Stimulated activated CD4-positive, alpha-beta T cell treated with anti-CD3 and anti-CD28 coated beads, Interleukin-15, amount 100 ng/mL, for 1 hour (primary cell): ENCODE data around the gene AVP.

ENCODE experiments used
- DNase-seq, 2 donors: peaks; one replicate each; pipeline ENCODE4 v3.0.0-alpha.2; 2020; ENCODE audit warnings: low read depth in 1 of 2, low spot score in 1 of 2

The AVP gene

DNA sequence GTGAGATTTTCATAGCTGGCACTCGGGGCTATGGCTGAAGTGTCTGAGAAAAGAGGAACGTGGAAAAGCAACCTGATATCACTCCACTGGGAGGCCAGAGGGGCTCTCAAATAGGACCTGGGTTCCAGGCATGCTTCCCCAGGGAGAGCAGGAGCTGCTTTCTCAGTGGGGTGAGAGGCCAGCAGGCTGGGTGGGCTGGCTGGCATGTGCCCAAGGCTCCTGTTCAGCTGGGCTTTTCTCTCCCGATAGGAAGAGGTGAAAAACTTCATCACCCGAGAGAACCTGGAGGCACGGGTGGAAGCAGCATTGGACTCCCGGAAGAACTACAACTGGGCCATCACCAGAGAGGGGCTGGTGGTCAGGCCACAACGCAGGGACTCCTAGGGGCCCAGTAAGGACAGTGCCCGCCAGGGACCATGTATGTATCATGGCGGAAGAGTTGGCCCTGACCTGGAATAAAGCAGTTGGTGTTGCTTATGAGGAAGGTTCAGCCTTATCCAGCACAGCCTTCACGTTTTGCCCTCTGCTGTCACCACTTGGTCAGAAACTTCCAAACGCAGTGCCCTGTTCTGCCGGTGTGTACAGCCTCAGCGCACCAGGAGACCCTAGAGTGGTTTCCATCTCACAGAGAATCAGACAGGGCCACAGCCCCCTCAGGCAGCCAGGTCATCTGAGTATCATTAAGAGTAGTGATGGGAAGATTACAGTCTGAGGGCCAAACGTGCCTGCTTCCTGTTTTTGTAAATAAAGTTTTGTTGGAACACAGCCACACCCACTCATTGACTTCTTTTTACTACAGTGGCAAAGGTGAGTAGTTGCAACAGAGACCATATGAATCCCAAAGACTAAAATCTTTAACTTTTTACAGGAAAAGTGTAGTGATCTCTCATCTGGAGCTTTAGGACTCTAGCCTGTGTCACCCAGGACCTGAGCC, 36.8 kb downstream of the AVP start:
- DNase-seq: no peak

DNA sequence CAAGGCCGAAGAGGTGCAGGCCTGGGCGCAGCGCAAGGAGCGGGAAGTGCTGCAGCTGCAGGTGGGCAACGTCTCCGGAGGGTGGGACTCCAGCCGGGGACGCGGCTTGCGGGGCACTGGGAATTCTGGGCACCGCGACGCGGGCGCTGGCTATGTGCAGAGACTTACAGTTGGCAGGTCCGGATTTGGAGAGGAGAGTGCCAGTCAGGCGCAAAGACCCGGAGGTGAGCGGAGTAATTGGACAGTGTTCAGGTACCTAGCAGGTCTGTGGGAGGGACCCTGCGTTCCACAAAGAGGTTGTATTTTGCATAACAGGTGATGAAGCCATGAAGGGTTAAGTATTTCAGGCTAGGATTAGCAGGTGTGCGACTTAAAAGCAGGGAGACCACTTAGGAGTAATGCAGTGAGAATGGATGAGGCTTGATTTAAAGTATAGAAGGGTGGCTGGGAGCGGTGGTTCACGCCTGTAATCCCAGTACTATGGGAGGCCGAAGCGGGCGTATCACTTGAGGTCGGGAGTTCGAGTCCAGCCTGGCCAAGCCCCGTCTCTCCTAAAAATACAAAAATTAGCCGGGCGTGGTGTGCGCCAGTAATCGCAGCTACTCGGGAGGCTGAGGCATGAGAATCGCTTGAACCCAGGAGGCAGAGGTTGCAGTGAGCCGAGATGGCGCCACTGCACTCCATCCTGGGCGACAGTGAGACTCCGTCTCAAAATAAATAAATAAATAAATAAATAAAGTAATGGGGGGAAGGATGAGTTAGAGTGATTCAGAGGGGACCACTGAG, 37.7 kb downstream of the AVP start:
- DNase-seq: no peak

DNA sequence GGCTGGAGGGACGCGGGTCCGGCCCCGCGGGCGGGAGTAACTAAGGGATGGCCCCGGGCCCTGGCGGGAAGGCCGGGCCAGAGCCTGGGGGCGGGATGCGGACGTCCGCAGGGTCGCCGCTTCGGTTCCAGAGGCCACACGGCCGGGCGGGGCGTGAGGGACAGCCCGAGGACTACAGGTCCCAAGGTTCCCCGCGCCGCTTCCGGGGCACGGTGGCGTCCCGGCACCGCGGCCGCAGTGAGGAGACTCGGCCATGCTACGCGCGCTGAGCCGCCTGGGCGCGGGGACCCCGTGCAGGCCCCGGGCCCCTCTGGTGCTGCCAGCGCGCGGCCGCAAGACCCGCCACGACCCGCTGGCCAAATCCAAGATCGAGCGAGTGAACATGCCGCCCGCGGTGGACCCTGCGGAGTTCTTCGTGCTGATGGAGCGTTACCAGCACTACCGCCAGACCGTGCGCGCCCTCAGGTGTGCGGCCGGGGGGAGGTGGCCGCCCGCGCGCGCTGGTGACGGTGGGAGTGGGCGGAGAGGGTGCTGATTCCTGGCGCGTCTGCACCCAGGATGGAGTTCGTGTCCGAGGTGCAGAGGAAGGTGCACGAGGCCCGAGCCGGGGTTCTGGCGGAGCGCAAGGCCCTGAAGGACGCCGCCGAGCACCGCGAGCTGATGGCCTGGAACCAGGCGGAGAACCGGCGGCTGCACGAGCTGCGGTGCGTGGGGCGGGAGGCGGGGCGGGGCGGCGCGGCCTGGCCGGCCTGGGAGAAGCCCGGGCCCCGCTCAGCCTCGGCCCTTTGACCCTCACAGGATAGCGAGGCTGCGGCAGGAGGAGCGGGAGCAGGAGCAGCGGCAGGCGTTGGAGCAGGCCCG, 38.5 kb downstream of the AVP start, which contains the start of gene MRPS26:
MRPS26 (plus strand) TSS at position 237 of the 861 bp plus-strand sequence; CDS start at position 254, 17 bp downstream.
- peak; percentile 56 to 74 for DNase-seq

- no peak for DNase-seq
These were observed 39.3 kb downstream of the AVP start for GRCh38 chr20:3045042-3045815.

DNA sequence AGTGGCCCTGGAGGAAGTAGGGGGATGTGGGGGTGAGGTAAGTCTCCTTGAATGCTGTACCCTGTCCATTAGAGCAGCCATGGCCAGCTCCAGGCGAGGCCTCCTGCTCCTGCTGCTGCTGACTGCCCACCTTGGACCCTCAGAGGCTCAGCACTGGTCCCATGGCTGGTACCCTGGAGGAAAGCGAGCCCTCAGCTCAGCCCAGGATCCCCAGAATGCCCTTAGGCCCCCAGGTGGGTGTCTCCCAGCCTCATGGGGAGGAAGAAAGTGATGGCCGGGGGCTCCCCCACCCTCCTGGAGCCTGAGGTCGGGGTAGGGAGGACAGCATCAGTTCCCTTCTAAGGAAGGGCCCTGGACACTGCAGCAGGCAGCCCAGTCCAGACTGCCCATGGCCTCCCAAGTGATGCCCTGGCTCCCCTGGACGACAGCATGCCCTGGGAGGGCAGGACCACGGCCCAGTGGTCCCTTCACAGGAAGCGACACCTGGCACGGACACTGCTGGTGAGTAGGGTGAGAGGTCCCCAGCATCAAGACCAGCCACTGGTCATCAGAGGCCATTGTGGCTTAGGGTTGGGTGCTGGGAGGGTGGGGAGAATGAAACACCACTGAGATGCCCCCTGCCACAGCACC, 40.1 kb downstream of the AVP start:
- no peak for DNase-seq

- no peak for DNase-seq
These were observed 41.2 kb downstream of the AVP start, which contains the start of gene GNRH2 for GRCh38 chr20:3043322-3043721. Gene GNRH2, plus strand, starts transcription at chr20:3043622. Its CDS starts 793 bp downstream, at chr20:3044415.

- no peak for DNase-seq
These were observed 41.9 kb downstream of the AVP start for GRCh38 chr20:3042625-3043024.

DNA sequence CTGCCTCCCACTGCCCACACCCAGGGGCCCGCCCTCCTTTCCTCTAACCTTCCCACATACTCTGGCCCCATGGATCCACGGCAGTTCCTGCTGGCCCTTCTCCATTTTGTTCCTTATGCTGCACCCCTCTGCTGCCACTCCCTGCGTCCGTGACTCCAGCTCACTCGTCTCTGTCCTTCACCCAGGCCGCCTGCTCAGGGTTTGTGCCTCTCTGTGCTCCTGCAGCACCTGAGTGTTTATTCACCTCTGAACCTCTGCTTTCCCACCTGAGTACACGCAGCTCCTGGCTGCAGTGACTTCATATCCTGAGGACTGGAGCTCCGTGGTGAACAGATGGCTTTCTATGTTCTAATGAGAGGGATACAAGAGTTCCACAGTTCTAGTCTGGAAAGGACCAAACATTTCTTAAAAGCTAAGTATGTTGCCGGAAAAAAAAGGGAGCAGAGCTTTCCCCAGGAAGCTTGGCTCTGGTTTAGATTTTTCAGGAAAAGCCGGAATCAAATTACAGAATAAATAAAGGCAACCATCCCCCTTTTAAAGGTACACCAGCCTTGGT, 42.6 kb downstream of the AVP start:
- DNase-seq: no peak

DNA sequence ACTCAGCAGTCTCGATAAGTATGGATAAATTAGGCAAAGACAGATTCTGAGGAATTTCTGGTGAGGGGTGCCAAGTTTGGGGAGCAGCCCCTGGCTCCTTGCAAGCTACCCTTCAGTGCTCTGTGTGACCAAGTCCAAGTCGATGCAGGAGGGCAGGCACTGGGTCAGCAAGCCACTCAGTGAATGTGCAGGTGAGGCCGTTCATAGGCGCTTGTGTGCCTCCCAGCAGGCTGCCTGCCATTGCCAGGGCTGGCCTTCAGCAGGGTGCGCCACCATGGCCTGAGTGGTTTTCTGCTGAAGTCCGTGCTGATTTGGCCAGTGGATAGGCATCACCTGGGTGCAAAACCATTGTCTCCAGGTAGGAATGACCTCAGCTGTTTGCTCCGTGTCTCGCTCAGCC, 44.4 kb downstream of the AVP start:
- no peak for DNase-seq

DNA sequence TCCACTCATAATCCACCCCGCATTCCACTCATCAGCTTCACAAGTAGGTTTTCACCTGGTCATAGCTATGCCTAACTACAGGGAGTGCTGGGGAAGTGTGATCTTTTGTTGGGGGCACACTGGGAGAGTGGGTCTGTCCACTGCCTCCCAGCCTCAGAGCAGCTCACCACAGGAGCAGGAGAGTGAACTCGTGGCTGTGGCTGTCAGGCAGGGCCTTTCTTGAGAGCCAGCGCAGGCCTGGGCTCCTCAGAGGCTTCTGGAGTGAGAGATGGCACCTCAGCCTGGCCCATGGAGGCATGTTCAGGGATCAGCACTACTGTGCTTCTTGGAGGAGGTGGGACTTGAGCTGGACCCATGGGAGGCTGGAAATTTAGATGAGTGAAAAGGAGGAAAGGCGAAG, 45.1 kb downstream of the AVP start:
- no peak for DNase-seq

DNA sequence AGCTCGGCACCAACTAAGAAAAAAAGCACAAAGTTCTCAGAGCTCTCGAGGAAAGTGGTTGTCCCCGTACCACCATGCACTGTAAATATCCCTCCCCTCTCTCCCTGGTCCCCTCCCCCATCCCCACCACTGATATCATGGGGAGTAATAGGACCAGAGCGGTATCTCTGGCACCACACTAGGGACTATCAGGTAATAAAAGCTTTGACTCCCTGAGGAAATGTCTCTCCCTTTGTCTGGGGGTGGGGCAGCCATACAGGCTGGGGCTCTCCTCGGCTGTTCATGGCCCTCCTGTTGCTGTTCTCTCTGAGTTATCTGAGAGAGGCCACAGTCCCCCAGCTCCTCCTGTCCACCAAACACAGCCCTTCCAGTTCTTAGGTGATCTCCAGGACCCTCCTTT, 46.1 kb downstream of the AVP start:
- DNase-seq: no peak

DNA sequence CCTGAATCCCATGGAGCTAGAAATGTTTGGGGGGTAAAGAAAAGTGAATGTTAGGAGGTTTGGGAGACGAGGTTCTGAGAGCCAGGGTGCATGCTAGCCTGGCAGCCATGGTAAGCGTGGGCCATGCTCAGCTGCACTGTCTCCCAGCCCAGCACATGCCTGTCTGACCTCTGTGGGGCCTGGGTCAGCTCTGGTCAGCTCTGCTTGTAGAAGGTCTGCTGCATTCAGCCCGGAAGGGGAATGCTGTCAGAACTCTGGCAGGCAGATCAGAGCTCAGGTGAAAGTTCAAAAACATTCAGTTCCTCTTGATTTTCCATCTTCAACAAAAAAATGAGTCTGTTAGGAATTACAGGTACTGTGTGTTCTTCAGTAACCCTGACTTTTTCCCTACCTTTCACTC, 46.9 kb downstream of the AVP start:
- no peak for DNase-seq

- no peak for DNase-seq
These were observed 51.9 kb downstream of the AVP start for GRCh38 chr20:3032624-3033023.
